ENCODE results near the gene DPF1.

Gene DPF1

GRCh38 chr19:38180071-38180470 is 44.0 kb downstream of the DPF1 start:
- TF ChIP-seq CTCF (conservative IDR thresholded peaks at IDR 0.05; ENCODE audit: low read depth, low read length) = no peak
- no peak for DNase-seq (ENCODE audit: low read depth)
- no peak overlapping the region for H3K4me3 ChIP-seq (ENCODE audit: low read depth, low read length)

- no peak for DNase-seq (ENCODE audit: low read depth)
- TF ChIP-seq CTCF (conservative IDR thresholded peaks at IDR 0.05; ENCODE audit: low read depth, low read length) = no peak
- no peak overlapping the region for H3K4me3 ChIP-seq (ENCODE audit: low read depth, low read length)
Observed at GRCh38 chr19:38175422-38175821, 48.6 kb downstream of the DPF1 start.

- no peak for TF ChIP-seq CTCF (conservative IDR thresholded peaks at IDR 0.05; ENCODE audit: low read depth, low read length)
- DNase-seq (ENCODE audit: low read depth) = no peak
- no peak overlapping the region for H3K4me3 ChIP-seq (ENCODE audit: low read depth, low read length)
Observed at GRCh38 chr19:38173291-38174041, 50.6 kb downstream of the DPF1 start.

- no peak for DNase-seq (ENCODE audit: low read depth)
- TF ChIP-seq CTCF (conservative IDR thresholded peaks at IDR 0.05; ENCODE audit: low read depth, low read length) = no peak
- H3K4me3 ChIP-seq (ENCODE audit: low read depth, low read length) = no peak overlapping the region
Observed at GRCh38 chr19:38172001-38172400, 52.0 kb downstream of the DPF1 start.

- no peak for DNase-seq (ENCODE audit: low read depth)
- H3K4me3 ChIP-seq (ENCODE audit: low read depth, low read length) = no peak overlapping the region
- no peak for TF ChIP-seq CTCF (conservative IDR thresholded peaks at IDR 0.05; ENCODE audit: low read depth, low read length)
Observed at GRCh38 chr19:38170334-38170733, 53.7 kb downstream of the DPF1 start.

GRCh38 chr19:38168637-38169036 is 55.4 kb downstream of the DPF1 start:
- no peak for TF ChIP-seq CTCF (conservative IDR thresholded peaks at IDR 0.05; ENCODE audit: low read depth, low read length)
- no peak for DNase-seq (ENCODE audit: low read depth)

GRCh38 chr19:38165335-38165734 is 58.7 kb downstream of the DPF1 start:
- no peak overlapping the region for H3K4me3 ChIP-seq (ENCODE audit: low read depth, low read length)
- TF ChIP-seq CTCF (conservative IDR thresholded peaks at IDR 0.05; ENCODE audit: low read depth, low read length) = no peak
- no peak for DNase-seq (ENCODE audit: low read depth)

More at GRCh38 chr19:38168637-38169036, 55.4 kb downstream of the DPF1 start:
- H3K4me3 ChIP-seq (ENCODE audit: low read depth, low read length) = no peak overlapping the region
